Smooth muscle cell (in vitro differentiated cells): ENCODE data around the gene CLSTN2. TPM values are rescaled to one million over a fixed set of nuclear protein-coding genes. Genes with fewer than 3 reads are reported as not detected.

ENCODE experiments used
- DNase-seq: peaks from one replicate; lab custom pipeline; 2025; ENCODE audit not compliant: unreplicated experiment; lab: John Stamatoyannopoulos, UW
- H2AFZ ChIP-seq: fragments of 200-600 bp; sonication (generic); 2 replicates; pipeline ENCODE4 v1.6.0; 2016; ENCODE audit warnings: antibody characterized with exemption, low read depth, mild to moderate bottlenecking
- H3F3A ChIP-seq: fragments of 200-600 bp; sonication (generic); 2 replicates; pipeline ENCODE4 v1.6.0; 2017; ENCODE audit warnings: antibody characterized with exemption, low read depth
- H3K27ac ChIP-seq: fragments of 200-600 bp; sonication (generic); 2 replicates; pipeline ENCODE4 v1.5.1; 2016; ENCODE audit warnings: low read depth, mild to moderate bottlenecking
- H3K27me3 ChIP-seq: fragments of 200-600 bp; sonication (generic); 2 replicates; pipeline ENCODE4 v1.6.1; 2016; ENCODE audit warnings: low read depth, mild to moderate bottlenecking
- H3K36me3 ChIP-seq: fragments of 200-600 bp; sonication (generic); 2 replicates; pipeline ENCODE4 v1.5.1; 2016; ENCODE audit warnings: low read depth
- H3K4me1 ChIP-seq: fragments of 200-600 bp; sonication (generic); 2 replicates; pipeline ENCODE4 v1.5.1; 2016; ENCODE audit warnings: low read depth
- H3K4me2 ChIP-seq: fragments of 200-600 bp; sonication (generic); 2 replicates; pipeline ENCODE4 v1.6.0; 2016; ENCODE audit warnings: mild to moderate bottlenecking
- H3K4me3 ChIP-seq: fragments of 200-600 bp; sonication (generic); 2 replicates; pipeline ENCODE4 v1.5.1; 2016; ENCODE audit warnings: mild to moderate bottlenecking
- H3K79me2 ChIP-seq: fragments of 200-600 bp; sonication (generic); 2 replicates; pipeline ENCODE4 v1.6.0; 2016; ENCODE audit warnings: low read depth, mild to moderate bottlenecking
- H3K9ac ChIP-seq: fragments of 200-600 bp; sonication (generic); 2 replicates; pipeline ENCODE4 v1.6.0; 2016; ENCODE audit warnings: low read depth
- H3K9me3 ChIP-seq: fragments of 200-600 bp; sonication (generic); replicated peaks from 2 replicates; pipeline ENCODE4 v1.5.1; 2016; ENCODE audit warnings: low read depth
- H4K20me1 ChIP-seq: fragments of 200-600 bp; sonication (generic); 2 replicates; pipeline ENCODE4 v1.6.0; 2016; ENCODE audit warnings: low read depth
- WGBS: methylation state at CpG from one replicate; pipeline ENCODE4 v1.1.7; 2016; ENCODE audit warnings: low lambda C conversion rate; 5-methylcytosine and 5-hydroxymethylcytosine counted together
- polyA plus RNA-seq: library from polyadenylated mRNA; unstranded; fragments of >200 nt; fragmentation: Nextera tagmentation; extraction: Ambion mirVana; gene quantifications from 2 replicates; pipeline ENCODE4 v1.2.1, GENCODE V29; 2016
- total RNA-seq: library from RNA; depleted of rRNA; stranded (reverse); fragments of >200 nt; gene quantifications from 2 replicates; pipeline ENCODE4 v1.2.3, GENCODE V29; 2014
- TF ChIP-seq, protein P1 (sequence below): fragments of 200-600 bp; sonication (generic); IDR thresholded peaks from 2 replicates; pipeline ENCODE4 v1.5.1; 2017; ENCODE audit warnings: borderline replicate concordance, mild to moderate bottlenecking, antibody characterized with exemption; ENCODE audit not compliant: insufficient read depth, poor library complexity, severe bottlenecking

Gene CLSTN2
- total and polyA plus RNA-seq, 2 experiments from 2014 or later: 0.91 to 1.5 TPM

DNA sequence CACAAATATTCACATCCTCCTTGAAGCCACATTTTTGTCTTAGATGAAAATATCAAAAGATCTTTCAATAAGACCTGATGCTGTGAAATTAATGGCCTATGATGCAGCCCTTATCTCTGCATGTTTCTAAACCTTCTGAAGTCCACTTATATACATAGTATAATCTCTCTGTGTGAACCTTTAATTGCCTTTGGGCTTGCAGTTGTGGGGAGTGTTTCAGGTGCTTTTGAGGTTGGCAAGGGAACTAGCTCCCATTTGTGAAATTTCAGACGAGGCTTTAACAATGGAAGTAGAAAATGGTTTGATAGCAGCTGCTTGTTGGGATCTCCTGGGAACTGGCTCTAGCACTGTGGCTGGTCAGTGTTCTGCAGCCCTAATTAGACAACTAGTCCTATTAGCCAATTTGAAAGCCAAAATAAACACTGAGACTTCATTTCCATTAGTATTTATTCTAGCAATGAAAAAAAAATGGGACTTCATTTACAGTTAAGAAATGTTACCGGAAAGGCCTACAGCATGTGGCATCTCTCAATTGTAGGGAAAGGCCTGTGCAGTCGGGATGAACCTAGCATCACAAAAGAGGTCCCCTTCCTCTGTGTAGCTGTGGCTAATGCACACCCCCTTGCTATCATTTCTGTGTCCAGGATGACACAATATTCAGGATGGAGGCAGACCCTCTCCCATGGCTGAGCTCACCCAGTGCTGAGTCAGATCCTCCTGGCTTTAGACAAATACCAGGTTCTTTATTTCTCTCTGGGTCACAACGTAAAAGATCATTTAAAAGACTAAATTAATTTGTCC, 602.1 kb downstream of the CLSTN2 start:
- no peaks in the 10 kb centered on the region for H3K4me1 ChIP-seq
- no peak overlapping the region for H3K9ac ChIP-seq
- H4K20me1 ChIP-seq: no peaks in the 10 kb centered on the region
- H3K36me3 ChIP-seq: no peaks in the 10 kb centered on the region
- H3K79me2 ChIP-seq: no peaks in the 10 kb centered on the region
- 87% methylated on average over 4 of the region's 4 CpGs for WGBS
- no peaks in the 10 kb centered on the region for H3K9me3 ChIP-seq
- H3K4me2 ChIP-seq: no peak overlapping the region
- no peaks in the 10 kb centered on the region for H3F3A ChIP-seq
- no peak overlapping the region for H2AFZ ChIP-seq
- H3K4me3 ChIP-seq: no peak overlapping the region
- H3K27ac ChIP-seq: no peak overlapping the region
- DNase-seq: no peak
- TF ChIP-seq, protein P1, sequence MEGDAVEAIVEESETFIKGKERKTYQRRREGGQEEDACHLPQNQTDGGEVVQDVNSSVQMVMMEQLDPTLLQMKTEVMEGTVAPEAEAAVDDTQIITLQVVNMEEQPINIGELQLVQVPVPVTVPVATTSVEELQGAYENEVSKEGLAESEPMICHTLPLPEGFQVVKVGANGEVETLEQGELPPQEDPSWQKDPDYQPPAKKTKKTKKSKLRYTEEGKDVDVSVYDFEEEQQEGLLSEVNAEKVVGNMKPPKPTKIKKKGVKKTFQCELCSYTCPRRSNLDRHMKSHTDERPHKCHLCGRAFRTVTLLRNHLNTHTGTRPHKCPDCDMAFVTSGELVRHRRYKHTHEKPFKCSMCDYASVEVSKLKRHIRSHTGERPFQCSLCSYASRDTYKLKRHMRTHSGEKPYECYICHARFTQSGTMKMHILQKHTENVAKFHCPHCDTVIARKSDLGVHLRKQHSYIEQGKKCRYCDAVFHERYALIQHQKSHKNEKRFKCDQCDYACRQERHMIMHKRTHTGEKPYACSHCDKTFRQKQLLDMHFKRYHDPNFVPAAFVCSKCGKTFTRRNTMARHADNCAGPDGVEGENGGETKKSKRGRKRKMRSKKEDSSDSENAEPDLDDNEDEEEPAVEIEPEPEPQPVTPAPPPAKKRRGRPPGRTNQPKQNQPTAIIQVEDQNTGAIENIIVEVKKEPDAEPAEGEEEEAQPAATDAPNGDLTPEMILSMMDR: no peak
- H3K27me3 ChIP-seq: no peaks in the 10 kb centered on the region

DNA sequence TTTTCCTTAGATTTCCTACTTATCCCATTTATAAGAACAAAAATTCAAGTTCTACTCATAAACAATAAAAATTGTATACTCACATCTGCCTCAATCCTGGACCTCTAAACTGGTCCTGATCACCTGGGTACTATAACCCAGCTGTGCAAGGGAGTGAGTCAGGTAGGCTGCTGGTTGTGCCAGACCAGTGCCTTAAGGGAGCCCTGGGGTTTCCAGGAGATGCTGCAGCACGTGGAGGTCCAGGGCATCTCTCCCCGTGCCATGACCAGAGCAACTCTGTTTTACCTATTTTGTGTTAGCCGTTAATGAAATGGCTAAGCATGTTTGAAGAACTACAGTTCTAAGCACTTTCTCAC, 602.7 kb downstream of the CLSTN2 start:
- Histone ChIP-seq H3K9ac (no peak overlapping the region), H3F3A (no peaks in the 10 kb centered on the region), H3K9me3 (no peaks in the 10 kb centered on the region), H3K4me2 (no peak overlapping the region), H3K79me2 (no peaks in the 10 kb centered on the region), H3K27ac (no peak overlapping the region), H3K27me3 (no peaks in the 10 kb centered on the region), H3K4me3 (no peak overlapping the region), H4K20me1 (no peaks in the 10 kb centered on the region), H3K36me3 (no peaks in the 10 kb centered on the region), H2AFZ (no peak overlapping the region), H3K4me1 (no peaks in the 10 kb centered on the region)
- TF ChIP-seq, protein P1: no peak
- DNase-seq: no peak
- WGBS: 94% methylated on average over 3 of the region's 3 CpGs

DNA sequence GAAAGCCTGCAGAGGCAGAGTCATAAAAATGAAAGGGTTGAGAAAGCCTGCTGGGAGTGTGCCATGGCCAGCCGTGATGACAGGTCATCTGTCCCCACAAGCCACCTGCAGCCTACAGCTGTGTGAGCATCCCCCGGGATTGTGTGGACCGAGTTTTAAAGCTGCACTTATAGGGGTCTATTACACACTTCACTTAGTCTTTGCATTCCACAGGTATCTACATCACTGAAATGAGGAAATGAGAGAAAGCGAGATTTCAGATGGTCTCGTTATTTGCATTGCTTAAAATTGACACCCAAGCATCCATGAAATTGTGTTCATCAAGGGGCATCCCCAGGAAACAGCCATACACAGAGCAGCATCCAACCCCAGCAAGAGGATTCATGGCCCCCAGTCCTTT, 605.3 kb downstream of the CLSTN2 start:
- no peaks in the 10 kb centered on the region for H3K4me1 ChIP-seq
- no peak overlapping the region for H3K4me2 ChIP-seq
- DNase-seq: no peak
- H3K27ac ChIP-seq: no peak overlapping the region
- no peak overlapping the region for H2AFZ ChIP-seq
- H3K9ac ChIP-seq: no peak overlapping the region
- WGBS: 95% methylated on average over 5 of the region's 5 CpGs
- H3K27me3 ChIP-seq: no peaks in the 10 kb centered on the region
- no peaks in the 10 kb centered on the region for H4K20me1 ChIP-seq
- TF ChIP-seq, protein P1: no peak
- H3K36me3 ChIP-seq: no peaks in the 10 kb centered on the region
- H3K4me3 ChIP-seq: no peak overlapping the region
- no peaks in the 10 kb centered on the region for H3K9me3 ChIP-seq
- H3K79me2 ChIP-seq: no peaks in the 10 kb centered on the region
- H3F3A ChIP-seq: no peaks in the 10 kb centered on the region
